Activated CD4-positive, alpha-beta T cell treated with anti-CD3 and anti-CD28 coated beads, Interleukin-2, amount 50 U/mL, for 48 hours (primary cell): ENCODE results near the gene SLC25A45.
A peak's percentile ranks its signal among the peaks of the same experiment; 100 is the strongest.
"Not testable (repeated sequence)": the region's sequence is repeated elsewhere in the genome, so short reads cannot be mapped to it uniquely, and the experiment has no call there.

Experiments used
- DNase-seq, 2 experiments: peaks; one replicate each; pipeline ENCODE4 v3.0.0-alpha.2; 2020

SLC25A45 gene

DNA sequence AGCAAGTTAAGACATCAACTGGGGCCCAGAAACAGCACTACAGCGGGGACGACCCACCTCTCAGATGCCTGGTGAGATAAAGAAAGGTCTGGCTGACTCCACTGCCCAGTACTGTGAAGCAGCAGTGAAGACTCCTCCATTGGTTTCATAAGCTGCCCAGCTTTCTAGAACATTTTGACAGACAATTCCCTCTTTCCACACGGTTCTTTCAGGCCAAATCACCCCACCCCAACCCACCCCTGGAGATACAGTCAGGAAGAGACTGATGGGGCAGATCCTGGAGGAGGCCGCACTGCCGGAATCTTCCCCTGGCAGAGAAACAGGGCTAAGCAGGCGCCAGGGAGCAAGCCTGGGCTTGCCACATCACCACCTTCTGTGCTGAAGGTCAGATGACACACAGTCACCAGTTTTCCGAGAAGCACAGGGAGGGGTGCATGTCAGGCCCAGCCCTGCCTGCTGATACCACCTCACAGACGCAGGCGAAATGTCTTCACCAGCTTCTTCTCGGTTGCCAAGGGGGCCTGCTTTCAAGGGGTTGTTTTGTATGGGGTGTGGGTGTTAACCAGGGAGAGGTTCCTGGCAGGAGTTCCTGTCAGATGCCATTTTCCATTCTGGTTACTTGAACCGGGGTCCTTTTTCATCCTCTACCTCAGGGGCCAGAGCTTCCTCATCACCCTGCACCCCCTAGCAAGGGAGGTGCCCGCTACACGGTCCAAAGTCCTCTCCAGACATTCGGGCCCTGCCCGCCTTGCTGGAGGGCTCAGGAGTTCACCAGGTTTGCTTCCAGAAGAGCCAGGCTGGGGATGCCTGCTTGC lies 38.7 kb upstream of the SLC25A45 start:
- DNase-seq, result peak; percentile 86 to 91

DNA sequence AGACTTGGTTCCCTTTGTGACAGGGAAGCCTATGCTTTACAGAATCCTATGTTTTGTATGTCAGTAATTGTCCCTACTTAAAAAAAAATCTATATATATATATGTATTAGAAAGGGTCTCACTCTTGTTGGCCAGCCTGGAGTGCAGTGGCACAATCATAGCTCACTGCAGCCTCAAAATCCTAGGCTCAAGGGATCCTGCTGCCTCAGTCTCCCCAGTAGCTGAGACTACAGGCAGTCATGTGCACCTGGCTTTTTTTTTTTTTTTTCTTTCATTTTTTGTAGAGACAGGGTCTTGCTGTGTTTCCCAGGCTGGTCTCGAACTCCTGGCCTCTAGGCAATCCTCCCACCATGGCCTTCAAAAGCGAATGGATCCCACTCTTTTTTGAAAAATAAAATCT lies 38.1 kb upstream of the SLC25A45 start:
- DNase-seq, result no peak

DNA sequence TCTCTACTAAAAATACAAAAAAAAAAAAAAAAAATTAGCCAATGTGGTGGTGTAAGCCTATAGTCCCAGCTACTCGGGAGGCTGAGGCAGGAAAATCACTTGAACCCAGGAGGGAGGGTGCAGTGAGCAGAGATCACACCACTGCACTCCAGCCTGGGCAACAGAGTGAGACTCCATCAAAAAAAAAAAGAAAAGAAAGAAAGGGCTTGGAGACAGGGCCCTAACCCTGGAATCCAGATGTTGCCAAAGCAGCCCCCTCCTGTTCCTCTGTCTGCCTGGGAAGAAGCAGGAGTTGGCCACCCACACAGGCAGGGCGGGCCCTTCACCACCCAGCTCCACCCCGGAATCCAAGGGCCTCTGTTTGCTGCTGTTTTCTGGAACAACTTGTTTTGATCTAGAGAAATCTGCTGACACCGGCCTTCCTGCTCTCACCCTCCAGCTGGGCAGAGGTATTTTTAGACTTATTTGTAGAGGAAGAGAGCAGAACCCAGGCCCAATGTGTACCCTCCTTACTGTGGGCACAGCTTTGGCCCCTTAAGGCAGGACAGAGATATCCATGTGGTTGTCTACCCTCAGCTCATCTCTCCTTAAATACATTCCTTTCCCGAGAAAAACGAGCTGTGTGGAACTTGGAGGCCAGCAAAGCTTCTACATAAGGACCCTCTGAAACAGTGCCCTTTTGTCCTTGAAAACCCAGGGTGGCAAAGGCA lies 37.5 kb upstream of the SLC25A45 start:
- peak; percentile 77 to 85 for DNase-seq

DNA sequence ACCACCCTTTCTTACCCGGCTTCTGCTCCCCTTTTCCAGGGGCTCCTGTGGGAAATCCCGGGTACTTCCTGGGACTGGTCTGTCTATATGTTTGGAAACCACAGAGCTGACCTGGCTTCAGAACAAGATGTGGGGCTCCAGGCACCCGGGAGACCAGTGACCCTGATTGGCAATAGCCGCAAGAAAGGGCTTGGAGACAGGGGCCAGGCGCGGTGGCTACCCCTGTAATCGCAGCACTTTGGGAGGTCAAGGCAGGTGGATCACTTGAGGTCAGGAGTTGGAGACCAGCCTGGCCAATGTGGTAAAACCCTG lies 37.0 kb upstream of the SLC25A45 start:
- DNase-seq, result peak; percentile 49 to 54

DNA sequence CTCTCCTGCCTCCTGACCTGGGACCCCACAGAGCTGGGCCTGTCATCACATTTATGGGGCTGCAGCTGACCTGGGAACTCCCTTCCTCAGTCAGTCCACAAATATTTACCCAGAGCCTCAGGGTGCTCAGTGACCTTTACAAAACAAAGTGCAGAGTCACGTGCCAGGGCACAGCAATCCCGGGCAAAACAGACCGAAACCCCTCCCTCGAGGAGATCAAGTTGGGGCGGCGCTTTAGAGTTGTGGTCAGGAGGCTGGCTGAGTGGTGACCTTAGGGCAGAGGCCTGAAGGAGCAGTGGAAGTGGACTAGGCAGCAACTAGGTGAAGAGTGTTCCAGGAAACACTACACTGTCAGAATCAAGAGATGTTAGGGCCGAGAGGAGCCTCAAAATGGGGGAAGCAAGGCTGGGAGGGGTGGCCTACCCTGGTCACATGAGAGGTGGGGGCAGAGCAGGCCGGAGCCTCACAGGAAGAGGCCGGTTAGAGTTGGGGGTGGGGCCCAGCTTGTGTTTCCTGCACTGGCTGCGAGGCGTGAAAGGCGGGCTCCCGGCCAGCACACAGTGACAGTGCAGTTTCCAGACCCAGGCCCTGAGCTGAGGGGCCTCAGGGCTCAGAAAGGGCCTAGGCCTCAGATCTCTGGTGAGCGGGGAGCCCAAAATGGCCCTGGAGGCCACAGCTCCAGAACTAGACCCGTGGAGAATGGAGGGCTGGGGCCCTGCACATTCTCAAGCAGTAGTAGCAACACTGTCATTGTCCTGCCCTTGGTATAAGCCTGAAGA lies 36.4 kb upstream of the SLC25A45 start:
- peak; percentile 93 to 96 for DNase-seq

DNA sequence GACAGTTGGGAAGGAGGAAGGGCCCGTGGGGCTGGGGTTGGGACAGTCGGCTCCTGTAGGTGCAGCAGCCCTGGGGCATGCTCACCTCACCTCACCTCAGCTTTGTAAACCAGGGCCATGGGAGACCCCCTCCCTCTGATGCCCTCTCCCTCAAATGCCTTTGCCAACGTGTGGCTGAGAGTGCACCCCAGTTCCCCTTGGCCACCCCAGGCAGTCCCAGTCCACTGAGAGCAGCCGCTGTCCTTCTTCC lies 35.9 kb upstream of the SLC25A45 start:
- DNase-seq, result no peak

DNA sequence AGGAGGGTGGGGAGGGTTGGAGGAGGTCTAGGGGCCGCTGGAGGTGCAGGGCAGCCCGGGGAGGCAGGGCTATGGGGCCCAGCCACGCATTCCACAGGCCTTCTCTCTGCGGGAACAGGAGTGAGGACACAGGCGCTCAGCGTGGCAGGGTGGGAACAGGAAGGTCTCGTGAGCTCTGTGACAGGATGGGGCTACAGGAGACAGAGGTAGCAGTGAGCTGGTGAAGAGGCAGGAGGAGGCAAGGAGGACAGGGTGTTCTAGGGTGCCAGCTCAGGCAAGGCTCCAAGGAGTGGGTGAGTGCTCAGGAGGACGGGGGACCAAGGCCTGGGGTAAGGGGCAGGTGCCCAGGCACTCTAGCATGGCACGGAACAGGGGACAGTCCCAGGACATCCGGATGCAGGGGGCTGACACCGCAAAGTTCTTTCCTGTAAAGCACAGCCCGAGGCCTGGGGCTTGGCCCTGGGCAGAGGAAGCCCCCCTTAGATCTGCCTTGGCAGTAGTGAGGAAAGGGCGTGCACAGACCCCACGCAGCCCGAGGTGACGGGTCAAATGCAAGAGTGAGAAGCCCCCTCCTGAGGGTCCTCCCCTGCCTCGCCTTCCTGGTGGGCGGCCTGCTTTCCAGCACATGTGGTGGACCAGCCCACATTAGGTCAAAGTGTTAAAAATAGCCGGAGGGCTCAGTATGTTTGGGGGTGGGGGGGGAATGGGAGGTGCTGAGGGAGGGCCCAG lies 35.4 kb upstream of the SLC25A45 start:
- peak; percentile 55 to 61 for DNase-seq

DNA sequence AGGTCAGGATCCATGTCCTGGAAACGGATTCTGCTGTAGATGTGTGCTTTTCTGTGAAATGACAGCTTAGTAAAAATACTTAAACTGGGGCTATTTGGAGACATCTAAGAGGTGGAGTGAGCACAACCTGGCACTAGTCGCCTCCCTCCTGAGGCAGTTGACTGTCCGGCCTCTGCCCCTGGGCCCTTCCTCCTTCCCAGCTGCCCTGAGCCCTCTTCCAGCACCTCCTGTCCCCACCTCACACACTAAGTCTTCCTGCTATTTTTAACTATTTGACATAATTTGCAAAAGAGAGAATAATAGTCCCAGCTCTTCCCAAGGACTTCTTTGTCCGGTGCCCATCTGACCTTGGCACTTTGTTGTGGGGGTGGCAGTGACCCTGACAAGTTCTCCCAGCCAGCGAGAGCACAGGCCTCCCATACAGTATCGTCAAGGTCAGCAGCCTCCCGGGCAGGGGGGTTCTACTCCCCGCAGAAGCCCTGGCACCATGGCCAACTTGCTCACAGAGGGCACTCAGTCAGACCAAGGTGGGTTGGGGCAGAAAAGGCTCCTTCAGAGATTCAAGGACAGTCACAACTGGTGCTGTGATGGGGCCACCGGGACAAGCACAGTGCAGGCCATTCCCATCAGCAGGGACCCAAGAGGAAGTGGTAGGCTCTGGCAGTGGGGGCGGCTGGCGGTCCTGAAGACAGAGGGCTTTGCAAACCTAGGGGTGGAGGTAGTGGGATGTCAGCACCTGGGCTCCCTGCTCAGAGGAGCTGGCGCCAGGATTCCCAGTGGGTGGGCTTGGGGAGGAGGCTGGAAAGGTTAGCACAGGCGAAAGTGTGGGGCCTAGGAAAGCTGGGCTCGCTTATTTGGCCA lies 34.6 kb upstream of the SLC25A45 start:
- peak; percentile 49 to 55 for DNase-seq

DNA sequence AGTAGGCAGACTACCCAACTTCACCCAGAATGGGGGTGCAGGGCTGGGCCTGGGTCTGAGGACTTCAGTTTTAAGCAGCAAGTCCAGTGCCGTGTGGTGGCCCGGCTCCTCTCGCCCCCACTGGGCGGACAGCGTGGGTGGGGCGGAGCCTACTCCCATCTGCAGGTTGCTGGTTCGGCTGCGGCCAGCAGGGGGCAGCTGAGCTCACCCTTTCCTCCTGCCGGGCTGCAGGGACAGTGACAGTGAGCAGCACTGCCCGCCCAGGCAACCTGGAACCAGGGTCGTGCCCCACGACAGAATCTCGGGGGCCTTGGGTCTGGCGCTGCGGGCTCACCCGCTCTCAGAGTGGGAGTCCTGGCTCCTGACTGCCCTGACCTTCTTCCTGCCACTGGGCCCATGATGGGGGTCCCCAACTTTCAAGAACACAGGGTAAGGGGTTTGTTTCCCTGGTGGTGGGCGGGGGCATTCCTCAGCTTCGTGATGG lies 33.9 kb upstream of the SLC25A45 start:
- DNase-seq, result peak; percentile 97

DNA sequence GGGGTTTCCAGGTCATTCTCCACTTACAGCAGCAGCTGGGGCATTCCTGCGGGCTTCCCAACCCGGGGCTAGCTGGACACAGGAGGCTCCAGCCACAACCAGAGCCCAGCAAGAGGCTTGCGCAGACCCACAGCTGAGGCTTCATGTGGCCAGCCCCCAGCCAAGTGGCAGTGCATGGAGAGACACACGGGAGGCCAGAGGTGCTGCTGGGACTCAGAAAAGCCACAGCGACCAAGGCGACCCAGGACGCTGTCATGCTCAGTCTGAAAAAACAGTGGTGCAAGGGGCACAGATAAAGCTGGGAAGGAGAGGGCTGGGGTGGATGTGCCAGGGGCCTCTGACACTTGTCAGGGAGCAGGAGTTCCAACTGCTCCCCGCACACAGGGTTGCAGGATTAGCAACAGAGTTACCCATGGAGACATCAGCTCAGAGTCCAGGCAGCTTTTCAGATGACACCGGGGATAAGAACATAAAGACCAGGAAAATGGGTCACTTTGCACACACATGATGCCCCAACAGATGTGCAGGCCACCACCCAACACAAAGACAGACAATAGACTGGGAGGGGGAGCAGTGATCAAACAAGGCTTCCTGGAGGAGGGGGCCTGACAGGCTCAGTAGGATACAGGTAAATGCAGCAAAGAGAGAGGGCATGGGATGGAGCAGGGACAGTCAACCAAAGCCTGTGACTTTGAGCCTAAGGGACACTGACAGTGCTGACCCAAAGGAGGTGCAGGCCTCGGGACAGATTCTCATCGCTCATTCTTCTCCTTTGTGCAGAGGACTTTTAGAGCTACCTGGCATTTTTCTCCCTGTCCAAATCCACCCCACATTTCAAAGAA lies 33.3 kb upstream of the SLC25A45 start:
- no peak for DNase-seq

DNA sequence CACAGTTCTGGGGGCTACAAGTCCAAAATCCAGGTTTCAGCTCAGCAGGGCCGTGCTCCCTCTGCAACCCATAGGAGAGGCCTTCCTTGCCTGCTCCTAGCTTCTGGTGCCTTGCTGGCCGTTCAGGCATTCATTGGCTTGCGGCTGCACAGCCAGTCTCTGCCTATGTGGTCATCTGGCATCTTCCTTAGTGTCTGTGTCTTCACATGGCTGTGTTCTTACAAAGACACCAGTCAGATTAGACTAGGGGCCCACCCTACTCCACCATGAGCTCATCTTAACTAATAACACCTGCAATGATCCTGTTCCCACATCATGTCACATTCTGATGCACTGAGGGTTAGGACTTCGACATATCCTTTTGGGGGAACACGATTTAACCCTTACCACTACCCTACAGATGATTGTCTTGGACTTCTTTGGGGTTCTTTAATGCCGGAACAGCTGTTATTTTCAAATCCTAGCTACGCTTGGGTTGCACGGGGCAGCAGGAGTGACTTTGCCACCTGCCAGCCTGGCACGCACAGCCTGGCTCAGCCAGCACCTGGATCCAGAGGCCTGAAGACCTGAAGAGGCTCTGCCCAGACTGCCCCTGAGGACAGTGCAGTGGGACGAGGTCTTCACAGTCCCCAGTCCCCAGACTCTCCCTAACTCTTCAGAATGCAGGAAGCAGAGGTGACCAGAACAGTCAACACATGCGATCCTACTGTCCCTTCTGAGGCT lies 32.5 kb upstream of the SLC25A45 start:
- DNase-seq, result no peak

DNA sequence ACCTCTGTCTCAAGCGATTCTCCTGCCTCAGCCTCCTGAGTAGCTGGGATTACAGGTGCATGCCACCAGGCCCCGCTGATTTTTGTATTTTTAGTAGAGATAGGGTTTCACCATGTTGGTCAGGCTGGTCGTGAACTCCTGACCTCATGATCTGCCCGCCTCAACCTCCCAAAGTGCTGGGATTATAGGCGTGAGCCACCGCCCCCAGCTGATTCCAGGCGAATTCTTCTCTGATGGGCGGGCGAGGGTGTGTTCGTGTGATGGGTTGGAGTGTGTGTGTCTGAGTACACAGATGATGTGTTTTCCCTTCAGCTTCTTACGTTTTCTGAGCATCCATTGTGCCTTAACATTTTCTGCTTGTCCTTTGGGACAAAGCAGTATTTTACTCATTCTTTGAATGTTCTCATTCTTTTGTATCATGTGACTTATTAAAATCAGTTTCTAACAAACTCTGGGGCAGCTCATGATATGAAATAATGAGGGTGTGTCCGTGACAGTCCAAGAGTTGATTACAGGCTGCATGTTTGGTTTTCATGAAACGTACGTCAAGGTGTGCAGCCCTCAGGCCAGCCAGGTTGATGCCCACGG lies 30.7 kb upstream of the SLC25A45 start:
- DNase-seq, result not testable (repeated sequence)

DNA sequence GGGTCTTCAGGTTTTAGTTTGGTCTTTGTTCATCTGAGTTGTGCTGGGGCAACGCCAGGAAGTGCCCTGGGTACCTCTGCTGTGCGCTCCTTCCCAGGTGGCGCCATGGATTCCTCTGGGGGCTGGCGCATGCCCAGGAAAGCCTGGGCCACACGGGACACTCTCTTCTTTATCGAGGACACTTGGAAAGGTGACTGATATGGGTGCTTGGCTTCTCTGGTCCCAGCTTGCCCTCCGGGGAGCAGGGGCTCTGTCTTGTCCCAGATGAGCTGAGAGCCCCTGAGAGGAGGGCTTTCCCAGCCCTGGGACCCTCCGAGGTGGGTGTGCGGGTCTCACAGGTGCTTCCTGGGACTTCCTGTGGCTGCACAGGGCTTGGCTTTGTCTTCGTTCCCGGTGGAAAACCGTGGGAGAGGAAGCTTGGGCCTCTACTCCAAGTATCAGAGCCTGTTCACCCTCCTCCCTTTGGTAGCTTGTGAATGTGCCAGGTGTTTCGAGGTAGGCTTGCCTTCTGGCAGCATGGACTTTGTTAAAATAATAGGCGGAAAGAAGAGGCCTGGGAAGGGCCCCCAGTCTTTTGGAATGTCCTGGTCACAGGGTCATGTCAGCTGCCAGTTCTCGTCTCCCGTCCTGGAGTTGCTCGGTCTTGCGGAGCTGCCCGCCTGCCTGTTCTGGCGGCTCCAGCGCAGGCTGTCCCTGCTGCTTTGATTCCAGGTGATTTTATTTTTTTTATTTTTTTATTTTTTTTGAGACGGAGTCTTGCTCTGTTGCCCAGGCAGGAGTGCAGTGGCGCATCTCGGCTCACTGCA lies 30.0 kb upstream of the SLC25A45 start:
- no peak for DNase-seq

DNA sequence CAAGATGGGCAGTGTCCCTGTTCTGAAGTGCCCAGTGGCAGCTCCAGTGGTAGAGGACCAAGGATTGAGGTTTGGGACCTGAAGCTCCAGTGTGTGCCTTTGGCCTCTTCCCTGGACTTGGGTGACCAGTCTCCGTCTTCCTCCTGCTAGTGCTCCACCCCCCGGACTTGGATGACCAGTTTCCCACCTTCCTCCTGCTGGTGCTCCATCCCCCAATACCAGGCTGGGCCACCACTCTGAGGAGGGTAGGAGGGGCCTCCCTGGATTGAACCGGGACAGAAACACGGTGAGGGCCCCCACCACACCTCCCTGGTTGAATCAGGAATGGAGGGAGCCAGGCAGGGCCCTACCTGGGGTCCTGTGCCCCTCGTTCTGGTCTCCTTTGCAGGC lies 29.2 kb upstream of the SLC25A45 start:
- no peak for DNase-seq

DNA sequence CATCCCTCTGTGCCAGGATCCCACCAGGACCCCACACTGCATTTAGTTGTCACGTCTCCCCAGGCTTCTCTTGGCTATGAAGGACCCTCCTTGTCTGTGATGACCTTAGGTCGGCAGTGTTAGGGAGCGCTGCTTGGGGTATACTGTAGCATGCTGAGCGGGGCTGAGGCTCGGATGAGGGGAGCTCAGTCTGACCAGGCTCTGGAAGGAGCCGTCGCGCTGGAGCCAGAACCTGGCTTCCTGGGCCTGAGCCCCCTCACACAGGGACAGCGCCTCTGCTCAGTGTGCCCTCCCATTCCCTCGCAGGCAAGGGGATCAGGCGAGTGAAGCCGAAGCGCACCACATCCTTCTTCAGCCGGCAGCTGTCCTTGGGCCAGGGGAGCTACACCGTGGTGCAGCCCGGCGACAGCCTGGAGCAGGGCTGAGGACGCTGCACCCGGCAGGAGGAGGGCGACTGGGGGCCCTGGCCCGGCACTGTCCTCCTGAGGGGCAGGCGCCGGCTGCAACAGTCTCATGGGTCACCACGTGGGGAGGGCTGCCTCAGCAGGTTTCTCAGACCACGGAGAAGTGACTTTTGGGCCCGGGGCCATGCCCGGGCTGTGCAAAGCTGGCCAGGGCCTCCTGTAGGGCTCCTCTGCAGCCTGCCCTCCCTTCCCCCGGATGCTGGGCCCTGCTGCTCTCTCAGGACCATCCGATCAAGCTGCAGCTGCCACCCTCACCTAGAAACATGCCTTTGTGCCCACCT lies 28.7 kb upstream of the SLC25A45 start:
- DNase-seq, result no peak

DNA sequence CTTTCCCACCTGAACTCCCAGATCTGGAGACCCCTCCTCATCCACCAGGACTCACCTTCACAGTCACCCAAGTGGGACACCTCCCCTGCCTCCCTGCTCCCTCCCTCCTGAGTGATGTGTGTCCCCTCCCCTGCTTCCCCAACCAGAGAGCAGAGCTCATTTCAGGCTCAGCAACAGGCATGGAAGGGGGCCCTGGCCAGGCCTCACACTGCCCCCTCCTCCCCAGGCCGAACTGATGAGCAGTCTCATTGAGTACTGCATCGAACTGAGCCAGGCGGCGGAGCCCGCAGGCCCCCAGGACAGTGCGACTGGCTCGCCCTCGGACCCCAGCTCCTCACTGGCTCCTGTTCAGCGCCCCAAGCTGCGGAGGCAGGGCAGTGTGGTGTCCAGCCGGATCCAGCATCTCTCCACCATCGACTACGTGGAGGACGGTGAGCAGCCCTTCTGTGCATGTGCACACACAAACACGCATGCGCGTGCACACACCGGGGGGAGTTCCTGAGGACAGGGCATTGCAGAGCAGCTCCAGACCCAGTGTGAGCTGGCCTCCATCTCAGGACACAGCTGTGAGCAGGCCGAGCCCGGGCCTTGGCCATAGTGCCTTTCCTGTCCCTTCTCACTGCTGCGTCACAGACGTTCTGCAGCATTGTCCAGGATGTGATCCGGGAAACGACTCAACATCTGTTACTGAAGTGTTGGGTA lies 22.3 kb upstream of the SLC25A45 start:
- no peak for DNase-seq

DNA sequence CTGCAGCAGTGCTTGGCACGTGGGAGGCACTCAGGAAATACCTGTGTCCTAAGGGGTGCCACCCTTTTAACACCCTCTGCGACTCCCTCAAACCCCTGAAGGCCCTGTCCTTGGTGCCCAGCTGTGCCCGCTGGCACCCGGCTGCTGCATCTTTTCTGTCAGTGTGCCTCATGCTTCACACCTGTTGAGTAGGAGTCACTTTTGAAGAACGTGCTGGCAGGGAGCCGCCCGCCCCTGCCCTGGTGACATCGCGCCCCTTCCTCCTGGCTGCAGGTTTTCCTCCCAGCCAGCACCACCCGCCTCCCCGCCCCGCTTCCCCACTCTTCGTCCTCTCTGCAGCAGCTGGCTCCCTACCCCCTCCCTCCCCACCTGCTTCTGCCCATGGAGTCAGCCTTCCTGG lies 21.8 kb upstream of the SLC25A45 start:
- no peak for DNase-seq

DNA sequence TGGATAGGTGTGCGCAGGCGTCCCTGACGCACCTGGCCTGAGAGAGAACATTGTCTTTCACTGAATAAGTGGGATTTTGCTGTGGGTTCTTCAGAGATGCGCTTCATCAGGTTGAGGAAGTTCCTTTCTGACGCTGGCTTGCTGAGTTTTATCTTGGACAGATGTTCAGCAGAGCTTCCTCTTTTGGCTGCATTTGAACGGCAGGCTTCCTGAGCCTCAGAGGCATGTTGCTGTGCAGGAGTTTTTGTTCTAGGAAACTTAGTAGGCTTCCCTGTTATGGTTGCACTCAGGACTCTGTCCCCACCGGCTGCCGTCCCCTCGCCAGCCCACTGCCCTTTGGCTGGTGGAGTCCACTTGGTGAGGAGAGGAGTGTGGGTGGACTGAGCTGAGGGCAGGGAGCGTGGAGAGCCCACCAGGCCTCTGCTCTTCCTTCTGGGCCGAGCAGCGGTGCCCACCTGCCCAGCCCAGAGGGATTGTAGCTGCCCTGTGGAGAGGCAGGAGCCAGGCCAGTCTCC lies 21.2 kb upstream of the SLC25A45 start:
- DNase-seq, result no peak
